ENCODE results near the gene GPATCH2L.

GPATCH2L gene

GRCh38 chr14:76151398-76152332, at the start of gene GPATCH2L:
Gene GPATCH2L, plus strand, starts transcription at chr14:76151922. Its CDS starts 2,442 bp downstream, at chr14:76154364.
- peak; percentile 96 for DNase-seq

- no peak for DNase-seq
Observed at GRCh38 chr14:76104802-76105355, 46.8 kb upstream of the GPATCH2L start.

- DNase-seq: no peak
Observed at GRCh38 chr14:76106188-76106587, 45.5 kb upstream of the GPATCH2L start.

- DNase-seq: no peak
Observed at GRCh38 chr14:76109087-76109880, 42.4 kb upstream of the GPATCH2L start.

- DNase-seq: no peak
Observed at GRCh38 chr14:76112889-76113624, 38.7 kb upstream of the GPATCH2L start.

GRCh38 chr14:76113691-76114090, 38.0 kb upstream of the GPATCH2L start:
- no peak for DNase-seq

- DNase-seq: peak; percentile 39
Observed at GRCh38 chr14:76115010-76115422, 36.7 kb upstream of the GPATCH2L start.

GRCh38 chr14:76117789-76118484, 33.8 kb upstream of the GPATCH2L start:
- DNase-seq: no peak

- DNase-seq: no peak
Observed at GRCh38 chr14:76118594-76118993, 33.1 kb upstream of the GPATCH2L start.

GRCh38 chr14:76121089-76121748, 30.5 kb upstream of the GPATCH2L start:
- DNase-seq: no peak

- DNase-seq: peak; percentile 39
Observed at GRCh38 chr14:76123426-76124225, 28.1 kb upstream of the GPATCH2L start.

GRCh38 chr14:76125511-76125910, 26.2 kb upstream of the GPATCH2L start:
- DNase-seq: no peak

GRCh38 chr14:76126076-76126475, 25.6 kb upstream of the GPATCH2L start:
- DNase-seq: peak; percentile 56

- DNase-seq: no peak
Observed at GRCh38 chr14:76129851-76130576, 21.7 kb upstream of the GPATCH2L start.

- DNase-seq: no peak
Observed at GRCh38 chr14:76131071-76131965, 20.4 kb upstream of the GPATCH2L start.

GRCh38 chr14:76133103-76133502, 18.6 kb upstream of the GPATCH2L start:
- no peak for DNase-seq

GRCh38 chr14:76134231-76134630, 17.5 kb upstream of the GPATCH2L start:
- no peak for DNase-seq

- DNase-seq: no peak
Observed at GRCh38 chr14:76135722-76136121, 16.0 kb upstream of the GPATCH2L start.
